ENCODE data around the gene ZNF544.

ZNF544 gene

DNA sequence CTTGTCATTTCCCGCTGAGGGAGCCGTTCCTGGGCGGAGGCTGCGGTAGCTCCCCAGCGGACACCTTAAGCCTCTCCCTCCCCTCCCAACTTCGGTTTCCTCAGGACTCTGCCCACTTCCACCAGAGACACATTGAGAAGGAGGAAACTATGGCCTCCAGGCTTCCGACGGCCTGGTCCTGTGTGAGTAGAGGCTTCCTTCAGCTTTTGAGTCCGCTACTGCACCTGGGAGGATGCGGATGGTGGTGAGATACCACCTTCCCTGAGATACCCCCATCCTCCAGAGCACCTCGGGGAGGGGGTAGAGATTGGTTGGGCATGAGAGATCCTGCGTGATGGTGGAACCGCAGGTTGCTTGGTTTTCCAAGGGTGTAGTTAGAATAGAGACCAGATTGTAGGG lies 44.9 kb upstream of the ZNF544 start:
- Histone ChIP-seq H3K79me1 (ENCODE audit: low read length) (peaks cover 9% of the 10 kb centered on the region), H3K36me3 (ENCODE audit: control insufficient read depth in 1 of 2, insufficient read depth in 2 of 2, low read length in 2 of 2) (peaks cover 28 to 29% of the 10 kb centered on the region in 2 experiments), H3K14ac (ENCODE audit: low read length) (peak overlapping the region; percentile 78), H3K4me2 (ENCODE audit: low read length) (peak overlapping the region; percentile 82), H2AFZ (ENCODE audit: insufficient read depth, low read length, poor library complexity) (peak overlapping the region; percentile 61), H3K9ac (ENCODE audit: low read length) (peak overlapping the region; percentile 72), H3K9me3 (ENCODE audit: insufficient read depth, low read depth, low read length) (peaks cover 48% of the 10 kb centered on the region), H4K12ac (ENCODE audit: low read depth, low read length) (peak overlapping the region; percentile 94), H3K4me3 (ENCODE audit: low read depth, low read length) (peak overlapping the region; percentile 81), H3K4me1 (ENCODE audit: control insufficient read depth in 1 of 2, insufficient read depth in 2 of 2, low read length in 2 of 2) (peaks cover 0 to 4% of the 10 kb centered on the region in 2 experiments), H4K91ac (ENCODE audit: low read depth, low read length) (peak overlapping the region; percentile 90), H2AK5ac (ENCODE audit: low read length) (no peak overlapping the region), H3K79me2 (ENCODE audit: control insufficient read depth, insufficient read depth, low read length, poor library complexity) (peaks cover 9% of the 10 kb centered on the region), H2BK12ac (ENCODE audit: low read length) (no peak overlapping the region), H3K23ac (ENCODE audit: low read length) (no peak overlapping the region), H2BK5ac (ENCODE audit: low read depth, low read length, poor library complexity) (no peak overlapping the region), H3K4ac (ENCODE audit: low read depth, low read length) (peak overlapping the region; percentile 9), H3K27ac (ENCODE audit: low read depth, low read length) (no peak overlapping the region), H3K18ac (ENCODE audit: low read length) (peak overlapping the region; percentile 80), H4K8ac (ENCODE audit: low read depth, low read length) (peak overlapping the region; percentile 95), H2BK120ac (ENCODE audit: insufficient read depth, low read length, poor library complexity) (peak overlapping the region; percentile 54), H3K27me3 (ENCODE audit: insufficient read depth, low read length) (no peaks in the 10 kb centered on the region)
- no peak for DNase-seq
- WGBS (ENCODE audit: extremely low coverage, insufficient coverage, insufficient read length) = no CpG with 5 or more reads among the region's 13 CpGs

GRCh38 chr19:58196901-58197616 lies 31.7 kb upstream of the ZNF544 start:
- peaks cover 56% of the 10 kb centered on the region for H3K9me3 ChIP-seq (ENCODE audit: insufficient read depth, low read depth, low read length)

DNA sequence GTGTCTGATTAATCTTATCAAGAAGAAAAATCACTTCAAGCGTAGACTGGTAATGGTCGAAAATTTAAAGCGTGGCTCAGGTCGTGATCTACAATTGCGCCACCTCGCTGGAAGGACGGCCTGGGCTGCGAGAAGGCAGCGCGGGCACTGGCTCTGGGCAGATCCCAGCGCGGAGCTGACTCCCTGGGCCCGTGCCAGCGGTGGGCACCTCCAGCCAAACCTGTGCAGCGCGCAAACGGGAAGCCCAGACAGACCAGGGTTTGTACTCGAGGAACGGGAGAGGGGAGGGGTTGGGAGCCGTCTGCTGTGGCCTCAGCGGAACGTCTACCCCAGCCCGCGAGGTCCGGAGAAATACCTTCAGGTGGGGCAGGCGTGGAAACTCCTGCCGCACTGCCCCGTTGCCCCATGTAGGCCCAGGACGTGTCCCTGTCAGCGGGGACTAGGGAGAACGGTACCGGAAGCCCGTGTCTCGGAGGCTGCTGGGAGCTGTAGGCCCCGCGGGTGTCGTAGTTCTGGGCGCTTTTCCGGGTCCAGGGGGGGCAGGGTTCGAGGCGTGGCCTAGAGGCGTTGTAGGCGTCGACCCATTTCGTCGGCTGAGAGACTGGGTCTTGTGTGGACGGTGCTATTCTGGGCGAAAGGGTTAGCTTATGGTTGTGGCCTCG lies 24.8 kb upstream of the ZNF544 start:
- H3K4ac ChIP-seq (ENCODE audit: low read depth, low read length) = no peak overlapping the region
- H3K79me1 ChIP-seq (ENCODE audit: low read length) = peaks cover 4% of the 10 kb centered on the region
- H3K27me3 ChIP-seq (ENCODE audit: insufficient read depth, low read length) = no peaks in the 10 kb centered on the region
- H2BK120ac ChIP-seq (ENCODE audit: insufficient read depth, low read length, poor library complexity) = no peak overlapping the region
- no peak overlapping the region for H4K91ac ChIP-seq (ENCODE audit: low read depth, low read length)
- WGBS (ENCODE audit: extremely low coverage, insufficient coverage, insufficient read length) = no CpG with 5 or more reads among the region's 49 CpGs
- H3K79me2 ChIP-seq (ENCODE audit: control insufficient read depth, insufficient read depth, low read length, poor library complexity) = no peaks in the 10 kb centered on the region
- no peak overlapping the region for H2BK12ac ChIP-seq (ENCODE audit: low read length)
- H2BK5ac ChIP-seq (ENCODE audit: low read depth, low read length, poor library complexity) = no peak overlapping the region
- no peak overlapping the region for H3K23ac ChIP-seq (ENCODE audit: low read length)
- H3K4me3 ChIP-seq (ENCODE audit: low read depth, low read length) = peak overlapping the region; percentile 6
- H4K12ac ChIP-seq (ENCODE audit: low read depth, low read length) = no peak overlapping the region
- H2AFZ ChIP-seq (ENCODE audit: insufficient read depth, low read length, poor library complexity) = peak overlapping the region; percentile 23
- no peaks in the 10 kb centered on the region for H3K4me1 ChIP-seq (ENCODE audit: control insufficient read depth in 1 of 2, insufficient read depth in 2 of 2, low read length in 2 of 2)
- H3K9ac ChIP-seq (ENCODE audit: low read length) = no peak overlapping the region
- peak overlapping the region; percentile 34 for H4K8ac ChIP-seq (ENCODE audit: low read depth, low read length)
- DNase-seq = peak; percentile 4 to 40
- peak overlapping the region; percentile 48 for H3K4me2 ChIP-seq (ENCODE audit: low read length)
- peaks cover 61% of the 10 kb centered on the region for H3K9me3 ChIP-seq (ENCODE audit: insufficient read depth, low read depth, low read length)
- peak overlapping the region; percentile 71 for H3K18ac ChIP-seq (ENCODE audit: low read length)
- peak overlapping the region; percentile 1 for H3K27ac ChIP-seq (ENCODE audit: low read depth, low read length)
- H2AK5ac ChIP-seq (ENCODE audit: low read length) = no peak overlapping the region
- peaks cover 53 to 68% of the 10 kb centered on the region in 2 experiments for H3K36me3 ChIP-seq (ENCODE audit: control insufficient read depth in 1 of 2, insufficient read depth in 2 of 2, low read length in 2 of 2)
- H3K14ac ChIP-seq (ENCODE audit: low read length) = no peak overlapping the region

More at GRCh38 chr19:58196901-58197616, 31.7 kb upstream of the ZNF544 start:
- H3K4me1 ChIP-seq (ENCODE audit: control insufficient read depth in 1 of 2, insufficient read depth in 2 of 2, low read length in 2 of 2) = no peaks in the 10 kb centered on the region
- H3K4ac ChIP-seq (ENCODE audit: low read depth, low read length) = no peak overlapping the region
- H4K12ac ChIP-seq (ENCODE audit: low read depth, low read length) = no peak overlapping the region
- no CpG with 5 or more reads among the region's 6 CpGs for WGBS (ENCODE audit: extremely low coverage, insufficient coverage, insufficient read length)
- H4K91ac ChIP-seq (ENCODE audit: low read depth, low read length) = no peak overlapping the region
- H3K14ac ChIP-seq (ENCODE audit: low read length) = no peak overlapping the region
- no peak overlapping the region for H3K4me3 ChIP-seq (ENCODE audit: low read depth, low read length)
- H2BK120ac ChIP-seq (ENCODE audit: insufficient read depth, low read length, poor library complexity) = no peak overlapping the region
- peaks cover 54 to 68% of the 10 kb centered on the region in 2 experiments for H3K36me3 ChIP-seq (ENCODE audit: control insufficient read depth in 1 of 2, insufficient read depth in 2 of 2, low read length in 2 of 2)
- no peak overlapping the region for H3K23ac ChIP-seq (ENCODE audit: low read length)
- no peak overlapping the region for H2BK5ac ChIP-seq (ENCODE audit: low read depth, low read length, poor library complexity)
- no peak overlapping the region for H2AK5ac ChIP-seq (ENCODE audit: low read length)
- H2AFZ ChIP-seq (ENCODE audit: insufficient read depth, low read length, poor library complexity) = no peak overlapping the region
- H4K8ac ChIP-seq (ENCODE audit: low read depth, low read length) = no peak overlapping the region
- no peaks in the 10 kb centered on the region for H3K79me2 ChIP-seq (ENCODE audit: control insufficient read depth, insufficient read depth, low read length, poor library complexity)
- DNase-seq = no peak
- no peak overlapping the region for H2BK12ac ChIP-seq (ENCODE audit: low read length)
- no peaks in the 10 kb centered on the region for H3K79me1 ChIP-seq (ENCODE audit: low read length)
- no peaks in the 10 kb centered on the region for H3K27me3 ChIP-seq (ENCODE audit: insufficient read depth, low read length)
- H3K27ac ChIP-seq (ENCODE audit: low read depth, low read length) = no peak overlapping the region
- H3K9ac ChIP-seq (ENCODE audit: low read length) = no peak overlapping the region
- H3K18ac ChIP-seq (ENCODE audit: low read length) = no peak overlapping the region
- no peak overlapping the region for H3K4me2 ChIP-seq (ENCODE audit: low read length)

GRCh38 chr19:58204566-58204965 lies 24.1 kb upstream of the ZNF544 start:
- no peak overlapping the region for H2BK5ac ChIP-seq (ENCODE audit: low read depth, low read length, poor library complexity)
- H3K27me3 ChIP-seq (ENCODE audit: insufficient read depth, low read length) = no peaks in the 10 kb centered on the region
- peaks cover 56 to 68% of the 10 kb centered on the region in 2 experiments for H3K36me3 ChIP-seq (ENCODE audit: control insufficient read depth in 1 of 2, insufficient read depth in 2 of 2, low read length in 2 of 2)
- H3K18ac ChIP-seq (ENCODE audit: low read length) = no peak overlapping the region
- H3K4me1 ChIP-seq (ENCODE audit: control insufficient read depth in 1 of 2, insufficient read depth in 2 of 2, low read length in 2 of 2) = no peaks in the 10 kb centered on the region
- H3K4me3 ChIP-seq (ENCODE audit: low read depth, low read length) = no peak overlapping the region
- H3K27ac ChIP-seq (ENCODE audit: low read depth, low read length) = peak overlapping the region; percentile 1
- H4K8ac ChIP-seq (ENCODE audit: low read depth, low read length) = no peak overlapping the region
- peak overlapping the region; percentile 29 for H3K4me2 ChIP-seq (ENCODE audit: low read length)
- H3K4ac ChIP-seq (ENCODE audit: low read depth, low read length) = no peak overlapping the region
- peak; percentile 60 to 90 for DNase-seq
- H4K12ac ChIP-seq (ENCODE audit: low read depth, low read length) = no peak overlapping the region
- no peak overlapping the region for H3K9ac ChIP-seq (ENCODE audit: low read length)
- no peak overlapping the region for H2AFZ ChIP-seq (ENCODE audit: insufficient read depth, low read length, poor library complexity)
- no peaks in the 10 kb centered on the region for H3K79me2 ChIP-seq (ENCODE audit: control insufficient read depth, insufficient read depth, low read length, poor library complexity)
- no peak overlapping the region for H3K14ac ChIP-seq (ENCODE audit: low read length)
- no peak overlapping the region for H2BK12ac ChIP-seq (ENCODE audit: low read length)
- H3K23ac ChIP-seq (ENCODE audit: low read length) = no peak overlapping the region
- H4K91ac ChIP-seq (ENCODE audit: low read depth, low read length) = no peak overlapping the region
- no peak overlapping the region for H2BK120ac ChIP-seq (ENCODE audit: insufficient read depth, low read length, poor library complexity)
- peaks cover 4% of the 10 kb centered on the region for H3K79me1 ChIP-seq (ENCODE audit: low read length)
- H3K9me3 ChIP-seq (ENCODE audit: insufficient read depth, low read depth, low read length) = peaks cover 62% of the 10 kb centered on the region
- no CpG with 5 or more reads among the region's 15 CpGs for WGBS (ENCODE audit: extremely low coverage, insufficient coverage, insufficient read length)
- no peak overlapping the region for H2AK5ac ChIP-seq (ENCODE audit: low read length)

All from trophoblast cell (in vitro differentiated cells and primary cell).